Cortex of kidney (tissue), 1 donor: ENCODE measurements around the gene OR2A5.
"Not testable (repeated sequence)": the region's sequence is repeated elsewhere in the genome, so short reads cannot be mapped to it uniquely, and the experiment has no call there.

Experiments
- DNase-seq: peaks from one replicate; lab custom pipeline; 2025; lab: John Stamatoyannopoulos, UW

The OR2A5 gene

DNA sequence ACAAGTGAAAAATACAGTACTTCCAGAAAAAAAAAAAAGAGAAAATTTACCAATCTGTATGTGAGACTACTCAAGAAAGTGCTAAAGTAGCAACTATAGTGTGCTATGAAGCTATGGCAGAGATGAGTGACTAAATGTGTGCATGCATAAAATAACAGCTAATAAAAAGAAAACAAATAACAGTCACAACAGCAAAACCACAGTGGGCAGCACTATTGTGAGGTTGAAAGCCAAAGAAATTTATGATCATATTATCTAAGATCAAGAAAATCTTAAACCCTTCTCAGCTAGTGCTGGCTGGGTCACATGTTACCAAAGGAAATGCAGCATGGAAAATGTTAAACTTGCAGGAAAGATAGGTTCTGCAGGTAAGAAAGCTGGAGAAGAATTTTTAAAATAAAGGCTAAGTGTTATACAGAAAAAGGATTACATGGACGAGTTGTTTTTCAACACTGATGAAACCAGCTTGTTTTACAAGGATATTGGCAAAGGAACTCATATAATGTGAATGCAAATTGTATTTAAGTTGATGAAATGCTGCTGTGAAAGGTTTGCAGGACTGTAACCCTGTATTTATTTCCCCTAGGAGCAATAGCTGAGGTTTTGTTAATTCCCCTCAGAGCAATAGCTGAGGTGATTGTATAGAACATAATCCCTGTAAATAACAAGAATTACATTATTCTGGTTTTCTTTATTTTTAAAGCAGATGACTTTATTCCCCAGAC is 15.6 kb upstream of the OR2A5 start:
- DNase-seq: no peak

DNA sequence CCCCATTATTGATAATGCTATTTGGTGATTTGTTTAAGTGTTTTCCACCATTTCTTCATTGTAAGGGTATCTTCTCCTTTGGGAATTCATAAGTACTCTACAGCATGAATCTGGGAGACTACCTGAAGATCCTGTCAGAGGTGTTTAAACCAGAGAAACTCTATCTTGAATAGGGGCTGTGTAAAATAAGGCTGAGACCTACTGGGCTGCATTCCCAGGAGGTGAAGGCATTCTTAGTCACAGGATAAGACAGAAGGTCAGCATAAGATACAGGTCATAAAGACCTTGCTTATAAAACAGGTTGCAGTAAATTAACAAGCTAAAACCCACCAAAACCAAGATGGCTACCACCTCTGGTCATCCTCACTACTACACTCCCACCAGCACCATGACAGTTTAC is 13.4 kb upstream of the OR2A5 start:
- no peak for DNase-seq

DNA sequence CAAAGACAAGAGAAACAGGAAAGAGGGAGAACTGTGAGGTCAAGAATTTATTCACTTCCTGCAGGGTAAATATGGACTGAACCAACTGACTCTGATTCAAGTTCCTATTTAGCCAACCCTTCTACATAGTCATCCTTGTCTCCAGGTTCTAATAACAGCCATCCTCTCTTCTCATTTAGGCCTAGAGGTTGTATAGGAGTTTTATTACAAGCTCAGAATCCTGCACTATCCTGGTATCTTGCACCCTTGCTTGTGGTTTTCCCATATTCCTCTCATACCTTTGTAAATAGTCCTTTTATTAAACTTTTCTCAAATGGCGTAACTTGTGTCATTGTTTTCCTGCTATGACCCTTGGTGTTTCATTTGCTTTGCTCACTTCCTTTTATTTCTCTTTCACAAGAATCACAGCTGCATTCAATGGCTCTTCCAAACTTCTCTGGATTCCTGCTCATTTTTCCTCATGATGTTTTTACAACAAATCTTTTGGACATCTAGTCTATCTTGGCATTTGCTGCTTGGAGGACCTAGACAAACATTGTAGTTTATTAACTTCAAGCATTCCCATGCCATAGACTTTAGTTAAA is 12.4 kb upstream of the OR2A5 start:
- no peak for DNase-seq

DNA sequence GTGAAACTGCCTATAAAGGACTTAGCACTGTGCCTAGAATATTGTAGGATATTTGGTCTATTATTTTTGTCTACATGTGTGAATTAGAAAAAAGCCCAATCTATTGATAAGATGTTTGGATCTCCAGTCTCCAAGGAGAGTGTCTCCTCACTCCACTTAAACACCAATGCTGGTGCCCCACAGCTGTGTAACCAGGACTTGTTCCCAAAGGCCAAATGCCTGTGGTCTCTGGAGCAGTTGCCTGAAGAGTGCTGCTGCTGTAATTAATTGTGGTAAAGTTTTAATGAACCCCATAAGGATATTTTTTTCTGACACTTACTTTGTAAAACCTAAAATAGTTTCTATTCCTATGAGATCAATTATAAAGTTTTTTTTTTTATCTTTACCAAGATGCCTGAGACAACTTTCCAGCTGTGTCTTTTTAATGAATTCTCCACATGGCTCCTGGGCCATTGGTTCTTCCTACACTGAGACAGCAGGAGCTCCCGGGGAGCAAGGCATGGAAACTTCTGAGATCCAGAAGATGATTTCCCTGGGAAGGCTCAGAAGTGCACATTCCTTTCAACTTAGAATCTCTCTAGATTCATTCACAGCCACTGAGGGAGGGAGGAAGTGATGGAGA is 11.2 kb upstream of the OR2A5 start:
- DNase-seq: no peak

DNA sequence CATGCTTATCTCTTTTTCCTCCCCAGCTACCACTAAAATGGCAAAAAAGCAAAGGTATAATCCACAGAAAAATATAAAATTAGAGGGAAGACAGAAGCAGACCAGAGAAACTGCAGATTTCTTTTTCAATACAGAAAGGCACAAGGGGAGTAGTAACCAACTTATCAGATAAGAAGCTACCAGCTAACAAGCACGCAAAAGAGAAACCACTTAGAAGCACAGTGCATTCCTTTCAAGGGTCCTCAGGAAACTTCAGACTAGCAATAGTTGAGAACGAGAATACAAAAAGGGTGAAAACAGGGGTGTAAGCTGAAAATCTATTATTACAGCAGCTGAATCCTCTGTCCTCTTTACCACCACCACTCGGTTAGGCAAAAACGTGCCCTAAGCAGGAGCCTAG is 9.9 kb upstream of the OR2A5 start:
- DNase-seq: no peak

DNA sequence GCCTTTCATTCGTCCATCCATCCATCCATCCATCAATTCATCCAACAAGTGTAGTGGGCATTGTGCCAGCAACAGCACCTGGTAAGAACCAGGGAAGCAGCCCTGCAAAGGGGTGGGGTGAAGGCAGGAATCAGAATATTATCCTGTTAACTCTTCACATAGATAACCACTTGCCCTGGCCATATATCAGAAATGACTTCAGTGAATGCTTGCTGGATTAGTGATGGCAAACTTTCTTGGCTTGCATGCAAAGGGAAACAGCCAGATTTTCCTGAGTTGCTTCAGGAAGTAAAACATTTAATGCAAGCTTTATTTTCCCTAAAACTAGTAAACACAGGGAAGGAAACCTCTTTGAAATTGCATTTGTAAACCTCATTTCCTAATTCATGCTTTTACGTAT is 743 bp downstream of the OR2A5 start:
- DNase-seq: no peak

DNA sequence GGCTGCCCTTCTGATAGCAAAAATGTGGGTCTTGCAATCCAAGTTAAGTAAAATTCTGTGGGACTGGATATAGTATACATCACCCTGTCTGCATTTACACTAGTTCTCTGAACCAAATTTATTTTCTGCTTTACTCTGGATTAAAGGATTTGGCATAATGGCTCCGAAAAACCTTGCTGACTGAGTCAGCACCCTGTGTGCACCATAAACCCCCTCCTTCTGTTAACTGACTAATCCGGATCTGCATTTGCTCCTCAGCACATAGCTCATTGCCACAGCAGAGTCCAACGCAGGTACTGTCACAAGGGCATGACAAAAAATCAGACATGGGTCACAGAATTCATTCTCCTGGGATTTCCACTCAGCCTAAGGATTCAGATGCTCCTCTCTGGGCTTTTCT is 1.3 kb downstream of the OR2A5 start:
- DNase-seq: no peak

DNA sequence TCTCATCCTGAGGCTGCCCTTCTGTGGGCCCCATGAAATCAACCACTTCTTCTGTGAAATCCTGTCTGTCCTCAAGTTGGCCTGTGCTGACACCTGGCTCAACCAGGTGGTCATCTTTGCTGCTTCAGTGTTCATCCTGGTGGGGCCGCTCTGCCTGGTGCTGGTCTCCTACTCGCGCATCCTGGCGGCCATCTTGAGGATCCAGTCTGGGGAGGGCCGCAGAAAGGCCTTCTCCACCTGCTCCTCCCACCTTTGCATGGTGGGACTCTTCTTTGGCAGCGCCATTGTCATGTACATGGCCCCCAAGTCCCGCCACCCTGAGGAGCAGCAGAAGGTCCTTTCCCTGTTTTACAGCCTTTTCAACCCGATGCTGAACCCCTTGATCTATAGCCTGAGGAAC is 2.1 kb downstream of the OR2A5 start:
- not testable (repeated sequence) for DNase-seq

DNA sequence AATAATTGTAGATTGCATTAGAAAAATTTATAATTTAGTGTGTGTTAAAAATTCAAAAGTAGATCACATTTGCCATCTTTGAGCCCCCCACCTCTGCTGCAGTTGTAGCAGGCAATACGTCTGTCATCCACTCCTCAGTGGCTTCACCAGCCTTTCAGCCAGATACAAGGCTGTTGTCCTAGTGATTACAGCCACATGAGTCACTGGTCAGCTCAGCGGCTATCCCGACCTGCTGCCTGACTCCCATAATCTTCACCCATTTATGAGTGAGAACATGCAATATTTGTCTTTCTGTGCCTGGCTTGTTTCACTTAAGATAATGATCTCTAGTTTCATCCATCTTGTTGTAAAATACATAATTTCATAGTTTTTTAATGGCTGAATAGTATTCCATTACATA is 9.2 kb downstream of the OR2A5 start:
- DNase-seq: no peak

DNA sequence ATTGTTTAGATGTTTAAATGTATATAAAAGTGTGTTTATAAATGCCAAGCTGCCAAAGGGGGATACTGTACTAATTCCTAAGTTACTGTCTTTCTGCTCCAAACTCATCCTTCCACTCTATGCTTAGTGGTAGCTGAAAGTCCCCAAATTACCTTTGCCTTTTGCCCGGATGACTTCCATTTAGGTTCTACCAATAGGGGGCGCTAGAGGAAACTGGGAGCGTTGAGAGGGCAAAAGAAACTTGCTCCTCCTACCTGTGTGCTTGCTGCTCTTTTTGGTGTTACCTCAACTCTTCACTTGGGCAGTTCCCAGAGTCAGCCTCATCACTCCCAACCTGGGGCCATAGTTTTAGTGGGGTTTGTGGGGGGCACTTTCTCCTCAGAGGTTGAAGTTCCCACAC is 15.0 kb downstream of the OR2A5 start:
- no peak for DNase-seq

DNA sequence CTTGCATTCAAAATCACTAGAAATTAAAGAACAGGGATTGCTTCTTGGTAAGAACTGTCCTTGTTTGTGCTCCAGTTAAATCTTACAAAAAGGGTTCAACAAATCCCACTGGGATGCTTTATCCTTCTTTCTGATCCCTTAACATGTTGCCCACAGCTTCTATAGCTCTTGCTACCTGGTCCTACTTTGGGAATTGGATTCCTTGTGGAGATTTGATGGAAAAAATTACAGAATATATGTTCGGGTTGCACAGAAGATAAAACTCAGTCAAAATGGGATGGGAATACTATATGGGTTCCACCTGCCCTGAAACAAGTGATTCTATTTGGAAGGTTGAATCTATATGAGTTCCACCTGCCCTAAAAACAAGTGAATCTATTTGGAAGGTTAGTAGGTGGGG is 20.8 kb downstream of the OR2A5 start, which contains the start of gene OR2A25:
Gene OR2A25, plus strand, starts transcription at position 301 of the 400 bp plus-strand sequence. CDS start 4,409 bp downstream, outside the sequence.
- no peak for DNase-seq

DNA sequence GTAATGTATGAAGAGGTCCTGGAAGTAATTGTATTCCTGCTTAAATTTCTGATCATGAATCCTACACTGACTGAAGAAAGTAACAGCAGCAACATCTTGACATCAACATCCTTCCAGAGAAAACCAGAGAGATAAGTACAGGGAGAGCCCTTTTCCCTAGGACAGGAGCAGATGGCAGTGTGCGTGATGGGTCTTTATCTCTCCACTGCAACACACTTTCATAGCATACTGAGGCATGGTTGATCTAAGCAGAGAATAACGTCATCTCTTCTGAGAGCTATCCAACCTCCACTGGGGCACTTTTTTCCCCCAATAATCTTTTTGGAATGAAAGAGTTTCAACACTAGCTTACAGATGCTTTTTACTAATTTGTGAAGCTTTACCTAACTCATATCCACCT is 21.2 kb downstream of the OR2A5 start:
- no peak for DNase-seq

DNA sequence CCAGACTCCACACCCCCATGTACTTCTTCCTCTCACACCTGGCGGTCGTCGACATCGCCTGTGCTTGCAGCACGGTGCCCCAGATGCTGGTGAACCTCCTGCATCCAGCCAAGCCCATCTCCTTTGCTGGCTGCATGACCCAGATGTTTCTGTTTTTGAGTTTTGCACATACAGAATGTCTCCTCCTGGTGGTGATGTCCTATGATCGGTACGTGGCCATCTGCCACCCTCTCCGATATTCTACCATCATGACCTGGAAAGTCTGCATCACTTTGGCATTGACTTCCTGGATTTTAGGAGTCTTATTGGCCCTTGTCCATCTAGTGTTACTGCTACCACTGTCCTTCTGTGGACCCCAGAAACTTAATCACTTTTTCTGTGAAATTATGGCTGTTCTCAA is 25.6 kb downstream of the OR2A5 start:
- no peak for DNase-seq

DNA sequence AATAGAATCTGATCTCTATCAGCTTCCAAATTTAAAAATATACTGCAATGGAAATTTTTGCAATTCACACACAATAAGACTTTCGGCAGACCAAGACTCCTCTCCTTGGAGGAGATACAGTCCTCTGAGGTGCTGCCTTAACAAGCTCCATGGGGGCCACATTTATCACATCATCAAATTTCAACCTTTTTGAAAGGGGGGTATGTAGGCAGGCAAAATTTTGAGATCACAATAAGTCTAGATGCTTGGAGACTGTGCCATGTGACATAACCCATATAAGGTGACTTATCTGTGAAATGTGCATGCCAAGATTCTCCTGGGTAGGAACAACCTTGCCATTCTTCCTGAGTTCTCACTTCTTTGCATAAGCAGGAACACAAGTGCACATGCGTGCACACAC is 37.2 kb downstream of the OR2A5 start, which contains the start of gene OR2A12:
Gene OR2A12, plus strand, starts transcription at position 301 of the 400 bp plus-strand sequence. CDS start 8,830 bp downstream, outside the sequence.
- no peak for DNase-seq

DNA sequence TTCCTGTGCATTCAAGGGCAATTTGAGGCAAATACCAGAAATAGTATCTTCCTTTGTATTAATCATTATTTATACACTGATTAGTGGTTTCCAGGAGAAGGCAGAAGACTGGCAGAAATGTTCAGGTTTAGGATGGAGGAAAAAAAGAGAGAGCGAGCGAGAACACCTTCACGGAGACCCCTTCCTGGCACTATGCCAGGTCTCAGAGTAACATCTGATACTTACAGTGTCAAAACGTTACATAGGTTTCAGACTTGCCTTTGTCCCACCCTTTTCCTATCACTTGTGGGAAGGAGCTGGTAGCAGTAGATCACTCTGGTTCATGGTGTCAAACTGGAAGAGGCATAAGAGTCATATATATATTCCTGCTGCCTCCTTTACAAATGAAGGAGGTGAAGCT is 38.0 kb downstream of the OR2A5 start:
- no peak for DNase-seq

DNA sequence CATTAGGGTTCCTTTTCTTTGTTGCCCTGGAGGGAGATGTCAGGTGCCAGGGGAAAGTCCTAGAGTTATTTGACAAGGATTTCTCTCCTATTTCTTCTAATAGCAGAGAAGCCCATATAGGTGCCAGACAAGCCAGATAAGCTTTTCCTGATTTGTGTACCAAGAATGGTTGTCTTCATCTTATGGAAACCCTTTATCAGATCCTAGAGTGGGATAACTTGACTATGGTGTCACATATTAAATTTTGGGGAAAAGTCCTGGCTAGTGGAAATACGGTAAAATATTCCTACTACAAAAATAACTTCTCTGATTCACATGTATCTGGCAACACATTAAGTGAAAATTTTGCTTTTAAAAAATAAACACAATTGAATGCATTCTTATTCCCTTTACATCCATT is 38.5 kb downstream of the OR2A5 start:
- no peak for DNase-seq

DNA sequence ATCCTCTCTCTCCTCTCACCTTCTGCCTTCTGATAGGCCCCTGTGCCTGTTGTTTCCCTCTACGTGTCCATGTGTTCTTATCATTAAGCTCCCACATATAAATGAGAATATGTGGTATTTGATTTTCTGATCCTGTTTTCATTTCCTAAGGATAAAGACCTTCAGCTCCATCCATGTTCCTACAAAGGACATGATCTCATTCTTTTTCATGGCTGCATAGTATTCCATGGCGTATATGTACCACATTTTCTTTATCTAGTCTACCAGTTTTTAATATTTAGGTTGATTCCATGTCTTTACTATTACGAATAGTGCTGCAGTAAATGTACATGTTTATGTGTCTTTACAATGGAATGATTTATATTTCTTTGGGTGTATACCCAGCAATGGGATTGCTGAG is 41.9 kb downstream of the OR2A5 start:
- DNase-seq: no peak

DNA sequence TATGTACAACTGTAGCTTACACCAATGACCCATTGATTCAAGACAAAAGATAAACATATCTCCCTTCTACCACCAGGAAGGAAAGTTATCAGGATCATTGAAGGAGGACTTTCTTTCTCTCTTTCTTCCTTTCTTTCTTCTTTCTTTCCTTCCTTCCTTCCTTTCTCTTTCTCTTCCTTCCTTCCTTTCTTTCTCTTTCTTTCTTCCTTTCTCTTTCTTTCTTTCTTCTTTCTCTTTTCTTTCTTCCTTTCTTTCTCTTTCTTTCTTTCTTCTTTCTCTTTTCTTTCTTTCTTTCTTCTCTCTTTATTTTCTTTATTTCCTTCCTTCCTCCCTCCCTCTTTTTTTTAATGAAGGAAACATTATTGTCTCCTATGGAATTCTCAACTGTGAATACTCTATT is 50.0 kb downstream of the OR2A5 start:
- DNase-seq: no peak

DNA sequence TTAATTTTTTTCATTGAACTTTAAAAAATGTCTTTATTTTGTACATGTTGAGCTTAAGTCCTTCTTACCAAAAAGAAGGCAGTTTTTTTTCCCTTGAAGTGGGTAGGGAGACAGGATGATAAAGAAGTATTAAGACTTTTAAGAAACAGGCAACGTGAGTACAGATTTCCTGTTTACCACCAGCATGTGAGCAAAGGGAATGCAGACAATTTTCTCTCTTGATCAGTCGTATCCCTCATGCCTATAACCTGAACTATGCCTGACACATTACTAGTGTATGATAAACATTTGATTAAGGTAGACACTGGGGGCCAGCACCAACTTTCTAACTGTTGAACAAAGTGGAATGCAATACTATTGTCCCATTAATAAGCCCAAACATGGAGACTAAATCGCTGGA is 51.9 kb downstream of the OR2A5 start:
- DNase-seq: no peak

DNA sequence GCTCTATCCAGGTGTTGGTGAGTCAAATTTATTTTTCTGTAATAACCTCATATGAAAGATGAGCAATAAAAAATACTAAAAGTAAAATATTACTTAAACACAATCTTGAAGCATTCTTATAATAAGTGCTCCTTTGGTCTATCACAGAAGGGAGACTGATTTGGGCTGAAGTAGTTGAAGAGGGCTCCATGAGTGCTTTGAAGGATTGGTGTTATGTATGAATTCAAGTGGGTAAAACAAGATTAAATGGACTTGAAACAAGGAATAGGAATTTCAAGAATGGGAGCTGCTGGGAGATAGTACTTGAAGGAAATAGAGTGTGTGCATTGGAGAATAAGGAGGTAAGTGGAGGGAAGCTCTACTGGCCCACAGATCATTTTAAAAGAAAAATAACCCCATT is 53.3 kb downstream of the OR2A5 start:
- DNase-seq: no peak

DNA sequence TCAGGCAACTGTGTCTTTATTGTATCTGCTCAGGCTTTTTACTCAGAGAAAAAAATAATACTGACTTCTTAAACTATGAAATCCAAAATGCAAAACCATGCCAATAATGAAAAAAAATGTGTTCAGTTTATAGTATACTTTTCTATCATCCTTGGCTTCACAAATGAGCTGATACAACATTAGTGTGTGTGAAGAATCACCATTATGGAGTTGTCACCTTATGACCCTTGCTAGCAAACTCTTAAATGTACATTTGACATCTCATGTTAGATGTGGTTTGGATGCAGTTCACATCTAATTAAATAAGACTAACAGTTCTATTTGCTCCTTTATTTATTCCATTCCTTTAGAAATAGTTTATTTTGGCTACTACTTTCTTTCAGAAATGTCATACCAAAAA is 56.5 kb downstream of the OR2A5 start:
- no peak for DNase-seq
